Measurements from ENCODE around the gene HTR1D. TPM values are rescaled to one million over a fixed set of nuclear protein-coding genes. Genes with fewer than 3 reads are reported as not detected.
"Not testable (repeated sequence)": the region's sequence is repeated elsewhere in the genome, so short reads cannot be mapped to it uniquely, and the experiment has no call there.

The HTR1D gene, protein sequence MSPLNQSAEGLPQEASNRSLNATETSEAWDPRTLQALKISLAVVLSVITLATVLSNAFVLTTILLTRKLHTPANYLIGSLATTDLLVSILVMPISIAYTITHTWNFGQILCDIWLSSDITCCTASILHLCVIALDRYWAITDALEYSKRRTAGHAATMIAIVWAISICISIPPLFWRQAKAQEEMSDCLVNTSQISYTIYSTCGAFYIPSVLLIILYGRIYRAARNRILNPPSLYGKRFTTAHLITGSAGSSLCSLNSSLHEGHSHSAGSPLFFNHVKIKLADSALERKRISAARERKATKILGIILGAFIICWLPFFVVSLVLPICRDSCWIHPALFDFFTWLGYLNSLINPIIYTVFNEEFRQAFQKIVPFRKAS
- under 1 TPM; 0.17 to 0.53 (median 0.44) TPM for total RNA-seq (2021; fragmentation: NEBNext Ultra II Directional; extraction: Animal tissue kit (Norgen Biotek cat#: 25700))
- long read RNA-seq = 0 reads

DNA sequence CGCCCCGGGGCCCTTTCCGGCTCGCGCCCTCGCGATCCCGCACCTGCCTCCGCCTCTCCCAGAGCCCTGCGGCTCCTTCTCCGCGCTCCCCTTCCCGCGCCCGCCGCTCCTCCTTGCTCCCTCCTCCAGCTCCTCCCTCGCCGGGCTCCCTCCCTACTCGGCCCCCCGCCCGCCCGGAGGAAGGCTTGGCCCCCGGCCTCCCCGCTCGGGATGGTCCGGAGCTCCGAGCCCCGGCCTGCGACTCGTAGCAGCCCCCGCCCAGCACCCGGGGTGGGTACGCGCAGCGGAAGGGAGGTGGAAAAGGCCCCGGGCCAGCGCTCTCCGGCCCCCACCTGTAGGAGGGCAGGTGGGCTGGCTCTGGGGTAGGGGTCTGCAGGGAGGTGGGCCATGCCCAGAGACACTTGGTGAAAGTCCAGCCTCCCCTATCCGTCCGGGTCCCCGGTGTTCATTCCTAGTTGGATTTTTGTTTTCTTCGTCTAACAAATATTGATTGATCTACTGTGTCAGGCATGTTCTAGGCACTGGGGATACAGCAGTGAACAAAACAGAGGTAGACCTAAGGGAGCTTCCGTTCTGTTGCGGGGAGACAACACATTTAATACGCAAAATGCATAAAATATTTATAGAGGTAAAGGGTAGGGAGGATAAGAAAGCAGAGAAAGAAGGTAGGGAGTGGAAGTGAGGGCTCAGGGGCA lies at the start of gene HTR1D:
Gene HTR1D, minus strand, starts transcription at position 82 of the 695 bp plus-strand sequence. CDS start 23,283 bp downstream, outside the sequence.
- Mint-ChIP-seq H3K4me1 (ENCODE audit: low read depth) (peaks cover 15% of the 10 kb centered on the region), H3K36me3 (ENCODE audit: low read depth) (no peaks in the 10 kb centered on the region), H3K4me3 (peak within 1 kb of the TSS; percentile 27), H3K27ac (no peak within 1 kb of the TSS), H3K9me3 (no peaks in the 10 kb centered on the region), H3K27me3 (ENCODE audit: insufficient read depth) (peaks cover 6% of the 10 kb centered on the region)
- TF ChIP-seq, protein P1, sequence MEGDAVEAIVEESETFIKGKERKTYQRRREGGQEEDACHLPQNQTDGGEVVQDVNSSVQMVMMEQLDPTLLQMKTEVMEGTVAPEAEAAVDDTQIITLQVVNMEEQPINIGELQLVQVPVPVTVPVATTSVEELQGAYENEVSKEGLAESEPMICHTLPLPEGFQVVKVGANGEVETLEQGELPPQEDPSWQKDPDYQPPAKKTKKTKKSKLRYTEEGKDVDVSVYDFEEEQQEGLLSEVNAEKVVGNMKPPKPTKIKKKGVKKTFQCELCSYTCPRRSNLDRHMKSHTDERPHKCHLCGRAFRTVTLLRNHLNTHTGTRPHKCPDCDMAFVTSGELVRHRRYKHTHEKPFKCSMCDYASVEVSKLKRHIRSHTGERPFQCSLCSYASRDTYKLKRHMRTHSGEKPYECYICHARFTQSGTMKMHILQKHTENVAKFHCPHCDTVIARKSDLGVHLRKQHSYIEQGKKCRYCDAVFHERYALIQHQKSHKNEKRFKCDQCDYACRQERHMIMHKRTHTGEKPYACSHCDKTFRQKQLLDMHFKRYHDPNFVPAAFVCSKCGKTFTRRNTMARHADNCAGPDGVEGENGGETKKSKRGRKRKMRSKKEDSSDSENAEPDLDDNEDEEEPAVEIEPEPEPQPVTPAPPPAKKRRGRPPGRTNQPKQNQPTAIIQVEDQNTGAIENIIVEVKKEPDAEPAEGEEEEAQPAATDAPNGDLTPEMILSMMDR (IDR thresholded peaks at IDR 0.05) = no peak
- DNase-seq = no peak

DNA sequence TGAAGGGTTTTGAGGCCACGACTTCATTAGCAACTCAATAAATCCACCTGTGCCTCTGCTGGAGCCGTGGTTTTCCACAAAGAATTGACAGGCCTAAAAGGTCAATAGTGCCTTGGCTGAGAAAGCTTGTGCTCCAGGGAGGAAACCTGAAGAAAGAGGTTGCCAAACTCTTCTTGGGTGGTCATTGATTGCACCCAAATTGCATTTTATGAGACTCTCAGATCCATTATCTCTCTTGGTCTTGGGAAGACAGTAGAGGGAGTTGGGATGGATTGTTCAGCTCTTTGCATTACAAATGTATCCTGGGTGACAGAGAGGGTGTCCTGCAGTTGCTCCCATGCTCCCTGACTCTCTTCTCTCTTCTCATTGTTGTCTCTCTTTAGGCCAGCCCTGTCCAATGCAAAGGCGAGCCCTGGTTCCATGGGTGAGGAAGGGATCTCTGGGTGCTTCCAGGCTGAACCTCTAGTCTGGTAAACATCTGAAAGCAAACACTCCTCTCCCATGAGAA lies 46.1 kb upstream of the HTR1D start:
- DNase-seq = no peak

DNA sequence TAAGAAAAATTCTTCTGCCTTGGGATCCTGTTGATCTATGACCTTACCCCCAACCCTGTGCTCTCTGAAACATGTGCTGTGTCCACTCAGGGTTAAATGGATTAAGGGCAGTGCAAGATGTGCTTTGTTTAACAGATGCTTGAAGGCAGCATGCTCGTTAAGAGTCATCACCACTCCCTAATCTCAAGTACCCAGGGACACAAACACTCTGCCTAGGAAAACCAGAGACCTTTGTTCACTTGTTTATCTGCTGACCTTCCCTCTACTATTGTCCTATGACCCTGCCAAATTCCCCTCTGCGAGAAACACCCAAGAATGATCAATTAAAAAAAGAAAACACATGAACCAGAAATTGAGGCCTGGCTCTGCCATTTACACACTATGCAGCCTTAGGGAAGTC lies 40.8 kb upstream of the HTR1D start:
- not testable (repeated sequence) for H3K9me3 Mint-ChIP-seq; H3K36me3 Mint-ChIP-seq (ENCODE audit: low read depth); DNase-seq; H3K4me1 Mint-ChIP-seq (ENCODE audit: low read depth); H3K4me3 Mint-ChIP-seq; H3K27me3 Mint-ChIP-seq (ENCODE audit: insufficient read depth); H3K27ac Mint-ChIP-seq

More for the DNA sequence above, 46.1 kb upstream of the HTR1D start:
- Mint-ChIP-seq H3K36me3 (ENCODE audit: low read depth) (no peaks in the 10 kb centered on the region), H3K4me1 (ENCODE audit: low read depth) (peaks cover 8% of the 10 kb centered on the region), H3K27ac (no peak overlapping the region), H3K9me3 (no peaks in the 10 kb centered on the region), H3K4me3 (no peak overlapping the region), H3K27me3 (ENCODE audit: insufficient read depth) (no peaks in the 10 kb centered on the region; the same call in none of the 2 replicates)
- TF ChIP-seq, protein P1 (IDR thresholded peaks at IDR 0.05) = no peak

DNA sequence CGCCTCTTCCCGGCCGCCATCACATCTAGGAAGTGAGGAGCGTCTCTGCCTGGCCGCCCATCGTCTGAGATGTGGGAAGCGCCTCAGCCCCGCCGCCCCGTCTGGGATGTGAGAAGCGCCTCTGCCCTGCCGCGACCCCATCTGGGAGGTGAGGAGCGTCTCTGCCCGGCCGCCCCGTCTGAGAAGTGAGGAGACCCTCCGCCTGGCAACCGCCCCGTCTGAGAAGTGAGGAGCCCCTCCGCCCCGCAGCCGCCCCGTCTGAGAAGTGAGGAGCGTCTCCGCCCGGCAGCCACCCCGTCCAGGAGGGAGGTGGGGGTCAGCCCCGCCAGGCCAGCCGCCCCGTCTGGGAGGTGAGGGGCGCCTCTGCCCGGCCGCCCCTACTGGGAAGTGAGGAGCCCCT lies 40.1 kb upstream of the HTR1D start:
- H3K4me3 Mint-ChIP-seq; DNase-seq; H3K4me1 Mint-ChIP-seq (ENCODE audit: low read depth); H3K27ac Mint-ChIP-seq; H3K27me3 Mint-ChIP-seq (ENCODE audit: insufficient read depth); H3K9me3 Mint-ChIP-seq; H3K36me3 Mint-ChIP-seq (ENCODE audit: low read depth): not testable (repeated sequence)

DNA sequence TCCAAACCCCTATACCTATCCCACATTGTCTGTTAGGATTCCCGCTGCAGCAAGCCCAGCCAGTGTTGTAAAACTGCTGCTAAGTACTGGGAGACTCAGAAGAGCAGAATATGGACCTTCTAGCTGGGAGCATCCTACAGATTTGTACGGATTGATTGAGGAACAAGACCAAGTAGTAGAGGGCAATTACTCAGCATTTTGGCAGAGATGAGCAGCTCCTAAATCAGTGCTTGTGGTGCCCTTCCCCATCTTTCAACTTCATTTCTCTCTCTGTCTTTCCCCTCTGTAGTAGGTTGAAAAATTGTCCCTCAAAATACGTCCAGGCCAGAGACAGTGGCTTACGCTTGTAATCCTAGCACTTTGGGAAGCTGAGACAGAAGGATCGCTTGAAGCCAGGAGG lies 37.3 kb upstream of the HTR1D start:
- H3K4me3 Mint-ChIP-seq = no peak overlapping the region
- H3K9me3 Mint-ChIP-seq = no peaks in the 10 kb centered on the region
- H3K27me3 Mint-ChIP-seq (ENCODE audit: insufficient read depth) = peaks cover 3% of the 10 kb centered on the region
- TF ChIP-seq, protein P1 (IDR thresholded peaks at IDR 0.05) = no peak
- no peaks in the 10 kb centered on the region for H3K36me3 Mint-ChIP-seq (ENCODE audit: low read depth)
- peaks cover 14% of the 10 kb centered on the region for H3K4me1 Mint-ChIP-seq (ENCODE audit: low read depth)
- DNase-seq = no peak
- H3K27ac Mint-ChIP-seq = no peak overlapping the region

DNA sequence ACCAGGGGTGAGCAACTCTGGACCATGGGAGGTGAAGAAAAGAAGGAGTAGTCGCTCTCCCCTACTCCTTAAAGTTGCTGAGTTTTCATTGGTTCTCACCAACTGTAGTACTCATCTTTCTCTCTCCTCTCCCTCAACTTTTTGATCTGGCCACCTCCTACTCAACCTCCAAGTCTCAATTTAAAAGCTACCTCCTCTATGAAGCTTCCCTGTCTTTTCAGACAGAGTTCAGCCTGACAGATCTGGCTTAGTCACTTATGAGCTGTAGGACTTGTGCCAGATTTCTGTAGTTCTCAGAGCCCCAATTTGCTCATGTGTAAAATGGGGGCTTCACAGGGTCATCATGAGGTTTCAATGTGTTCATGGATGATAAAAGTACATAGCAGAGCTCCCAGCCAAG lies 34.5 kb upstream of the HTR1D start:
- Mint-ChIP-seq H3K4me1 (ENCODE audit: low read depth) (peaks cover 17% of the 10 kb centered on the region), H3K27me3 (ENCODE audit: insufficient read depth) (peaks cover 3% of the 10 kb centered on the region), H3K9me3 (no peaks in the 10 kb centered on the region), H3K36me3 (ENCODE audit: low read depth) (no peaks in the 10 kb centered on the region), H3K4me3 (no peak overlapping the region), H3K27ac (no peak overlapping the region)
- TF ChIP-seq, protein P1 (IDR thresholded peaks at IDR 0.05) = no peak
- no peak for DNase-seq

Measured in HFFc6 (cell line).